ENCODE measurements around the gene HDAC10.

DNA sequence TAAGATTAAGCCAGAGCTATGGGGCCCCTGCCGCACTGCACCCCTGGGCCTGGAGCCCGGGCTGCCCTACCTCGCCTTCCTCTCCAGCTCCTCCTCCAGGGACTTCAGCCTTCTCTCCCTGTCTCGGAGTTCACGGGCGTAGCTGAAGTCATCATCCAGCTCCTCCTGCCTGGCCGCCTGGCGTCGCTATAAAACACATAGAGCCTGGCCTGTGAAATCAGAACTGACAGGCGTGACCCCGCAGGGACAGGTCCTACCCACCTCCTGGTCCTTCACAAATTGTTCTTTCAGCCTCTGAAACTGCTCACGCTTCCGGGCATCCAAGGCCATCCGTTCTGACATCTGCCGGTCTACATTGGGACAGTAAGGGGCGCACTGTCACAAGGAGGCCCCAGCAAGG, 27.0 kb downstream of the HDAC10 start:
- TF ChIP-seq, protein P1, sequence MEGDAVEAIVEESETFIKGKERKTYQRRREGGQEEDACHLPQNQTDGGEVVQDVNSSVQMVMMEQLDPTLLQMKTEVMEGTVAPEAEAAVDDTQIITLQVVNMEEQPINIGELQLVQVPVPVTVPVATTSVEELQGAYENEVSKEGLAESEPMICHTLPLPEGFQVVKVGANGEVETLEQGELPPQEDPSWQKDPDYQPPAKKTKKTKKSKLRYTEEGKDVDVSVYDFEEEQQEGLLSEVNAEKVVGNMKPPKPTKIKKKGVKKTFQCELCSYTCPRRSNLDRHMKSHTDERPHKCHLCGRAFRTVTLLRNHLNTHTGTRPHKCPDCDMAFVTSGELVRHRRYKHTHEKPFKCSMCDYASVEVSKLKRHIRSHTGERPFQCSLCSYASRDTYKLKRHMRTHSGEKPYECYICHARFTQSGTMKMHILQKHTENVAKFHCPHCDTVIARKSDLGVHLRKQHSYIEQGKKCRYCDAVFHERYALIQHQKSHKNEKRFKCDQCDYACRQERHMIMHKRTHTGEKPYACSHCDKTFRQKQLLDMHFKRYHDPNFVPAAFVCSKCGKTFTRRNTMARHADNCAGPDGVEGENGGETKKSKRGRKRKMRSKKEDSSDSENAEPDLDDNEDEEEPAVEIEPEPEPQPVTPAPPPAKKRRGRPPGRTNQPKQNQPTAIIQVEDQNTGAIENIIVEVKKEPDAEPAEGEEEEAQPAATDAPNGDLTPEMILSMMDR (IDR thresholded peaks at IDR 0.05): no peak
- no peak for TF ChIP-seq POLR2A (IDR thresholded peaks at IDR 0.05)

All from body of pancreas (tissue), 4 donors.